HT1080 (cell line): ENCODE data around the gene PAK4. TPM values are rescaled to one million over a fixed set of nuclear protein-coding genes. Genes with fewer than 3 reads are reported as not detected.
"Not testable (repeated sequence)": the region's sequence is repeated elsewhere in the genome, so short reads cannot be mapped to it uniquely, and the experiment has no call there.

ENCODE experiments used
- DNase-seq: peaks from one replicate; pipeline ENCODE4 v3.0.0-alpha.2; 2015; ENCODE audit warnings: low read depth
- total RNA-seq: library from RNA; depleted of rRNA; stranded (reverse); fragments of >200 nt; shearing (Covaris generic); gene quantifications from 2 replicates; pipeline ENCODE4 v1.2.3, GENCODE V29; 2014; rRNA removed

PAK4 gene
- total RNA-seq, 1 experiment from 2014 or later, result 13.0 TPM

DNA sequence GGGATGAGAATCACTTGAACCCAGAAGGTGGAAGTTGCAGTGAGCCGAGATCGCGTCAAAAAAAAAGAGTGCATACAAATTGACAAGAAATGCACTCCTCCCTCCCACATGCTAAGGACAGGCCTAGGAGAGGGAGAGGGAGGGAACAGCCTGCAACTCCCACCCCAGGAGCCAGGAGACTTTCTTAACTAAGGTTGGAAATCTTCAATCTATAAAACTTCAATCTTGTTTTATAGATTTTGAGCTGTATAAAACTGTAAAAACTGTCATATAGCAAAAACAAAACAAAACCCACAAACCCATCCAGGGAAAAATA, 79.8 kb downstream of the PAK4 start:
- DNase-seq, result no peak

DNA sequence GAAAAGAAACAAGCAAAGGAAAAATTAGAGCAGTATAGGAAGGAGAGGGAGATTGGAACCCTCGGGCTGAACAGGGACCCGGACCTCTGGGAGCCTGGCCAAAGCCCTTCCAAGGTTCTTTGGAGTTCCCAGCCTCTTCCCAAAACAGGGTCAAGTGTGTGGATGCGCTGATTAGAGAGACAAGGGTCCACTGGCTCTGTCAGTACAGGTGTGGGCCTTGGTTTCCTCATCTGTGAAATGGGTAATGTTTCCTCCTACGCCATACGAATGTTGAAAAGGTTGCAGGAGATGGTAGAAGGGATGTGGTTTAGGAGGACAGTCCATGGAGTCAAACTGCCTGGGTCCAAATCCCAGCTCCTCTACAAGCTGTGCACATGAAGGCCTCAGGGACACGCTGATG, 80.5 kb downstream of the PAK4 start:
- no peak for DNase-seq

DNA sequence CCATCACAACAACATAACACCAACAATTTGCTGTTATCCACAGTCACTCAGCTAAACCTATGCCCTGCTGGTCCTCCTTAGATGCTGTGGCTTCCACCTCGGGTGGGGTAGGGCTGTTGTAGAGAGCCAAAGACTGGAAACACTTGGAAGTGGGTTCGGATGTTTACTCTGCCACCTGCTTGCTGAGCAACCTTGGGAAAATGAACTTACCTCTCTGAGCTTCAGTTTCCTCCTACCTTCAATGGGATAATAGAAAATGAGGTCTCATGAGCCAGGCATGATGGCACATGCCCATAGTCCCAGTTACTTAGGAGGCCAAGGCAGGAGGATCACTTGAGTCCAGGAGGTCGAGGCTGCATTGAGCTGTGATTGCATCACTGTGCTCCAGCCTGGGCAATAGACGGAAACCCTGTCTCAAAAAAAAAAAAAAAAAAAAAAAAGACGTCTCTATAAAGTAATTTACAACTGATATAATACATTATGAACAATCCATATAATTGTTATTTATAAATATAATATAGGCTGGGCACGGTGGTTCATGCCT, 81.8 kb downstream of the PAK4 start:
- no peak for DNase-seq

DNA sequence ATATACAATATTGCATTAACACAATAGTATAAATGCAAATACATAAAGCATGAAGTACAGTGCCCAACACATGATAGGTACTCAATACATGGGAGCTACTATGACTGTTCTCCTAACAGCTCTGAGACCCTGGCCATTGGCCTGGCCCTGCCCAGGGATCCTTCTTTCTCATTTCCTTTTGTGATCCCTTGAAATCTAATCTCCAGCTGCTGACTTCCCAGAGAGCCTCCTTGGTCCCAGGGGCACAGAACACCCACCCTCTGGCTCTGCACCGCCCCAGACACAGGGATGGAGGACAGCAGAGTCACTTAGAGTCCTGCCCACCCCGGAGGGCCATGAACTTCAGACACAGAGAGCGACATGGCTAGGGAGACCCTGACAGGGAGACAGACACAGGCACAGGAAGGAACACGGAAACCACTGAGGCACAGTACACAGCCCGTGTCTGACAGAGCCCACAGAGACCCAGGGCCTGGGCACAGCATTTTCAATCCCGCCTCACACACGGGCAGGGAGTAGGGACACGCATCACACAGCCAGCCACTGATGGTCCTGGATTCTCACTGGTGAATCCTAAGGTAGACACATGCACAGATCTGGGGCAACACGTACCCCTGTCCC, 82.7 kb downstream of the PAK4 start:
- DNase-seq, result no peak

DNA sequence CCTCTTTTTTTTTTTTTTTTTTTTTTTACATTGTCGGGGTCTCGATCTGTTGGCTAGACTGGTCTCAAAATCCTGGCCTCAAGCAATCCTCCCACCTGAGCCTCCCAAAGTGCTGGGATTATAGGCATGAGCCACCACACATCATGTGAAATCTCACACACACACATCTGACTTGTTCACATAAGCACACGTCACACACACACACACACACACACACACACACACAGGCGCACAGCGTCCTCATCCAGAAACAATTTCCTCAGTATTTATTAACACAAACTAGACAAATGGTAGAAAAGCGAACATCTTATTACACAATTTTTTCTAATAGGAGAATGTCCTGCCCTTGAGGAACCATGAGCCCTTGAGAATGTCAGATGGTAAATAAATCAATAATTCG, 83.6 kb downstream of the PAK4 start:
- no peak for DNase-seq

DNA sequence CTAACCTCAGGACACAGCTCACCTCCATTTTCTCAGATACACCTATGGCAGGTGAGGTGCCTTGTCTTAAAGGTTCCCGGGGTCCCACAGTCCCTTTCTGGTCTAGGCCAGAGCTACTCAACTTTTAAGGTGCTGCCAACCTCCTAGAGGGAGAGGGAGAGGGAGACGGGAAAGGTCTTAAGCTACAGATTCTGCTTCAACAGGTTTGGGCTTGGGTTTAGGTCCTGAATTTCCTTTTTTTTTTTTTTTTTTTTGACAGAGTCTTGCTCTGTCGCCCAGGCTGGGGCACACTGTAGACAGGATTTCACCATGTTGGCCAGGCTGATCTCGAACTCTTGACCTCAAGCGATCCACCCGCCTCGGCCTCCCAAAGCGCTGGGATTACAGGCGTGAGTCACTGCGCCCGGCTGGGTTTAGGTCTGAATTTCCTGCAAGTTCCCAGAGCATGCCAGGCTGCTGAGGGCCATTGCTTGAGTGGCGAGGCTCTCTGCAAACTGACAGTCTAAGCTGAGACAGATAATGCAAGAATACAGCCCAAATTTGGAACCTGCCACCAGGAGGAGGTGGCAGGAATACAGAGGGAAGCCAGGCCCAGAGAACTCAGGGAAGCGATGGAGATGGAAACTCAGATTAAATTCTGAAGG, 86.3 kb downstream of the PAK4 start:
- DNase-seq, result peak; percentile 47

DNA sequence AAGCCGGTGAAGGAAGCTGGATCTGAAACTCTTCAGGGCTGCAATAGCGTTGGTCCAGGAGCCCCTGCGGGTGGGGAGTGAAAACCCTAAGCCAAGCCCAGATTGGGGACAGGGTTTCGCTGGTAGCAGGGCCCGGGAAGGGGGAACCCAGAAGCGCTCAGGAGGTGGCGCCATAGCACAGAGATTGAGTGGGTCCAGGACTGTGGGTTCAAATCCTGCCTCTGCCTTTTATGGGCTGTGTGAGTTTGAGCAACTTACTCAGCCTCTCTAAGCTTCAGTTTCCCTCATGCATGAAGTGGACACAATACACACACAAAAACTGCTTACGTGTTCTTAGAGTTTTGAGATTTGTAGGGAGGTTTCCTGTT, 86.8 kb downstream of the PAK4 start:
- DNase-seq, result peak; percentile 33

DNA sequence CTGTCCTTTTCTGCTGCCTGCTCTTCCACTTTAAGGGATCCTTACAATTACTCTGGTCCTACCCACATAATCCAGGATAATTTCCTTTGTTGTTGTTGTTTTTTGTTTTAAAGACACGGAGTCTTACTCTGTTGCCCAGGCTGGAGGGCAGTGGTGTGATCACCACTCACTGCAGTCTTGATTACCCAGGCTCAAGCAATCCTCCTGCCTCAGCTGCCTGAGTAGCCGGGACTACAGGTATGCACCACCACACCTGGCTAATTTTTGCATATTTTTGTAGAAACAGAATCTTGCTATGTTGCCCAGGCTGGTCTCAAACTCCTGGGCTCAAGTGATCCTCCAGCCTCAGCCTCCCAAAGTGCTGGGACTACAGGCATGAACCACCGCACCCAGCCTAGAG, 89.7 kb downstream of the PAK4 start:
- not testable (repeated sequence) for DNase-seq

DNA sequence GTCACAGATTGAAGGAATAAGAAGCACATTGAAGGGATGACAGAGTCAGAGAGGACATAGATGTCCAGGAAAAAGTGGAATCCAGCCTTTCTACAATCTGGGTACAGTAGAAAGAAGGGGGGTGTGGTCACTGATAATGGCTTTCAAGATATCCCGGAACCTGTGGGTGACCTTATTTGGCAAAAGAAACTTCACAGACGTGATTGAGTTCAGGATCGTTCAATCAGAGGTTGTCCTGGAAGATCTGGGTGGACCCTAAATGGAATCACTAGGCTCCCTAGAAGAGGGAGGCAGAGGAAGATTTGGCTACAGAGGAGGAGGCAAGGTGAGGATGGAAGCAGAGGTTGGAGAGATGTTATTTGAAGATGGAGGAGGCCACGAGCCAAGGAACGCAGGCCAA, 91.5 kb downstream of the PAK4 start:
- no peak for DNase-seq

DNA sequence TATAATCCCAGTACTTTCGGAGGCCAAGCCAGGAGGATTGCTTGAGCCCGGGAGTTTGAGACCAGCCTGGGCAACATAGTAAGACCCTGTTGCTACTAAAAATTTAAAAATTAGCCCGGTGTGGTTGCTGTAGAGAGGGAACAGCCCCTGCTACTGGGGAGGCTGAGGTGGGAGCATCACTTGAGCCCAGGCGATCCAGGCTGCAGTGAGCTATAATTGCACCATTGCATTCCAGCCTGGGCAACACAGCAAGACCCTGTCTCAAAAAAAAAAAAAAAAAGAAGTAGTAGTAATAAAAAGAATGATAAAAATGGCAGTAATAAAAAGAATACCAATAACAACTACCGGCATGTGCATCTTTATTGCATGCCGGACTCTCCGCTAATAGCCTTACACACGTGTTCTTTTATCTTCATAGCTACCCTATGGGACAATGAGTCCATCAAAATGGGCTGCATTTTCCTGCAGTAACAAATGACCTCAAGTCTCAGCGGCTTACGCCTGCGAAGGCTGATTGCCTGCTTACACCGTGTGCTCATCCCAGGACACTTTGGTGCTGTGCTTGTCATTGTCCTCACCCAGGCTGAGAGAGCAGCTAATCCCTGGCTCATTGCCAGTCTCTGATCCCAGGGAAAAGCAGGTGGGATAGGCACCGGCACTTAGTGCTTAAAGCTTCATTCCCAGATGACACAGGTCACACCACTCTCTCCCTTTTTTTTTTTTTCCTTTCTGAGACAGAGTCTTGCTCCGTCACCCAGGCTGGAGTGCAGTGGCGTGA, 92.8 kb downstream of the PAK4 start:
- DNase-seq, result no peak

DNA sequence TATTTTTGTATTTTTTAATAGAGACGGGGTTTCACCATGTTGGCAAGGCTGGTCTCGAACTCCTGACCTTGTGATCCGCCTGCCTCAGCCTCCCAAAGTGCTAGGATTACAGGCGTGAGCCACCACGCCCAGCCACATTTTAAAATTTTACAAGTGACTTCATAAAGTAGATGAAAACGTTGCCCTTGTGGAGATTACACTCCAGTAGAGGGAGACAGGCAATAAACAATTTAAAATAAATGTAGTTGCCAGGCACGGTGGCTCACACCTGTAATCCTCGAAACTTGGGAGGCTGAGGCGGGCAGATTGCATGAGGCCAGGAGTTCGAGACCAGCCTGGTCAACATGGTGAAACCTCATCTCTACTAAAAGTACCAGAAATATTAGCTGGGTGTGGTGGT, 93.5 kb downstream of the PAK4 start:
- DNase-seq, result not testable (repeated sequence)

DNA sequence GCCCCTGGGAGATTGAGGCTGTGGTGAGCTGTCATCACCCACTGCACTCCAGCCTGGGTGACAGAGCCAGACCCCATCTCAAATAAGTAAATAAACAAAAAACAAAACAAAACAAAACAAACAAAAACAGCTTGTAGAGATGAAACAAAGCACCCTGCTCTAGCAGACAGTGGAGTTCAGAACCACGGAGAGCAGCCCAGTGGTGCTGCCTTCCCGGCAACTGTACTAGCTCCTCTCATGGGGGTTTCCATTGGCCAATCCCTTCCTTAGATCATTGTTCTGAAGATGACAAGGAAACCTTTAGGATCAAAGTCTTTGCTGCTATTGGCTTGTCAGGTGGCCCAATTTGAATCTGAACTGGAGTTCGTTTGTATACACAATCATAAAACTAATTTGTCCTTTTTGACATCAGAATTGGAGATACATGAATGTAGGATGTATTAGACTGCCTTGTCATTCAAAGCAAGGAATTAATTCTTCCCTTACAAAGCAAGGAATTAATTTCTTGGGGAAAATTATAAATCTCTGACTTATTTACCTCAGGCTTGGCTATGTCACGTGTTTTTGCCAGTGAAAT, 98.2 kb downstream of the PAK4 start:
- DNase-seq, result no peak

DNA sequence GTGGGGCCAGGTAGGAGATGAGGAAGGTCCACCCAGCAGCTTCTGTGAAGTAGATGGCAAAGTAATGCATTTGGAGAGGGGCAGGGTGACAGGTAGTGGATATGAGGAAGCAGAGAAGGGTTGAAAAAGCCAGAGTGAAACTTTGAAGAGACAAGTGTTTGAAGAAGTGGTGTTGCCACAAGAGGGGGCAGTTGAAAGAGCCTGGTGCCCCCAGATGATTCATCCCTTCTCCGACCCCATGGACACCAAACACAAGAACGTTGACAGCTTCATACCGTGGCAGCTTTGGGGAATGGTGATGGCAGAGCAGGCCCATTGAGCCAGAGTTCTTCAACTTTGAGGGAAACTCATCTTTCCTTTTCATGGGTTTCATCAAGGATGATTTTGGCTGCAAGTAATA, 99.3 kb downstream of the PAK4 start:
- no peak for DNase-seq

Other genes with a start within 250 kb of the PAK4 start
- gene RINL, start 247.5 kb upstream of the PAK4 start, total RNA-seq, result 5.2 and 5.3 TPM in 2 replicates
- gene SIRT2, start 226.2 kb upstream of the PAK4 start, total RNA-seq, result 30.8 and 33.6 TPM in 2 replicates
- gene NFKBIB, start 225.8 kb upstream of the PAK4 start, total RNA-seq, result 25.7 and 42.5 TPM in 2 replicates
- gene CCER2, start 213.6 kb upstream of the PAK4 start, total RNA-seq, result not detected in 2 replicates
- gene SARS2, start 195.0 kb upstream of the PAK4 start, total RNA-seq, result 44.6 and 48.2 TPM in 2 replicates
- 135 and 136 TPM in 2 replicates for gene MRPS12, start 194.8 kb upstream of the PAK4 start, total RNA-seq
- 28.6 and 40.0 TPM in 2 replicates for gene FBXO17, start 150.0 kb upstream of the PAK4 start, total RNA-seq
- not detected in 2 replicates for gene FBXO27, start 93.2 kb upstream of the PAK4 start, total RNA-seq
- 4.0 and 6.4 TPM in 2 replicates for gene ACP7, start 41.4 kb upstream of the PAK4 start, total RNA-seq
- gene NCCRP1, start 71.2 kb downstream of the PAK4 start, total RNA-seq, result 0.10 TPM in 1 of 2 replicates, not detected in the other
- not detected in 2 replicates for gene SYCN, start 78.5 kb downstream of the PAK4 start, total RNA-seq
- gene IFNL3, start 119.2 kb downstream of the PAK4 start, total RNA-seq, result not detected in 2 replicates
- 0.13 TPM in 1 of 2 replicates, not detected in the other for gene IFNL4, start 123.1 kb downstream of the PAK4 start, total RNA-seq
- not detected in 2 replicates for gene IFNL2, start 142.6 kb downstream of the PAK4 start, total RNA-seq
- not detected in 2 replicates for gene IFNL1, start 170.6 kb downstream of the PAK4 start, total RNA-seq
- gene LRFN1, start 195.1 kb downstream of the PAK4 start, total RNA-seq, result 1.3 and 4.0 TPM in 2 replicates
- gene GMFG, start 210.3 kb downstream of the PAK4 start, total RNA-seq, result 3.6 and 3.8 TPM in 2 replicates
- 75.1 and 129 TPM in 2 replicates for gene SAMD4B, start 216.6 kb downstream of the PAK4 start, total RNA-seq